HL-60/S4 treated with phorbol 12-myristate 13-acetate at 8.2 ng/mL for 4 days and 3 days (cell line): ENCODE results near the gene BIRC7.

Experiments used
- in situ Hi-C: fragments of 300-500 bp; cut with MboI; formaldehyde crosslinking; loops from 2 replicates; pipeline ENCODE4 v1.15.0; 2022; ENCODE audit warnings: low sequenced_read_pairs

The BIRC7 gene

DNA sequence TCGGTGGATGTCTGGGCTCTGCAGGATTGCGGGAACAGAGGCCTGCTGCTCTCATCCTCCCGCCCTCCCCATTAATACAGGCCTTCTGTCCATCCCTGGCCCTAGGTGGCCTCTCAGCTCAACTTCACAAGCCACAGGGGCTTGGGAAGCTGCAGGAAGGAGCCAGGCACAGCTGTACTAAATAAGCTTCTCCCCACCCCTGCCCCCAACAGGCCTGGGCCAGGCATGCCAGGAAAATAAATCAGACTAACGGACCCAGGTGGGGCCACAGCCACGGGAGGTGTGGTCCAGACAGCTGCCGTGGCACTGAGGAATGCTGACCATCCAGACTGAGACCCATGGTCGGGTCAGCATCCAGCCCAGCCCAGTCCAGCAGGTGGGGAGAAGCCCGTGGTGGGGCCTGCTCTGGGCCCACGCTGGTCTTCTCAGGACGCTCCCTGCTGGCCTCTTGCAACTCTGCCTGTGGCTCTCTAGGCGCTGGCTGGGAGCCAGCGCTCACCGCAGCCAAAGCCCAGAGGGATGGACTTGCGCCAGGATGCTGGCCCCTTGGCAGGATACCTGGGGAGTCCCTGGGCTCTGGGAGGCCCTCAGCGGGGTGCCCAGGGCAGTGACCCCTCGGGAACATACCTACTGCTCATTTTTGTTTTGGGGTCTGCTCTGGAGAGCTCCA, 11.2 kb upstream of the BIRC7 start:
- in situ Hi-C loops = no loop called here

DNA sequence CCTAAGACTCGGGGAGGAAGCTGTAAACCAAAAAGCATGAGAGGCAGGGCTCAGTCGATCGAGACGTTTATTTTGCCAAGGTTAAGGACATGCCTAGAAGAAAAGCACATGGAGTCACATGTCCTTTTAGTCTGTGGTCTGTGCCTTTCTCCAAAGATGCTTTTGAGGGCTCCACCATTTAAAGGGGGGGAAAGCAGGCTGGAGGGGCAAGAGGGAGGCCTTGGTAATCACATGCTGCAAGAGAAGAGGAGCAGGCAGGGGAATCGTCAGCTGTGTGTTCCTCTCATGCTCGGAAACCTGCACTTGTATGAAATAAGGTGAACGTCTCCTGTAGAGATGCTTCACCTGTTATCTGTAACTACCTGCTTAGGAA, 10.6 kb upstream of the BIRC7 start:
- in situ Hi-C loops = no loop called here

DNA sequence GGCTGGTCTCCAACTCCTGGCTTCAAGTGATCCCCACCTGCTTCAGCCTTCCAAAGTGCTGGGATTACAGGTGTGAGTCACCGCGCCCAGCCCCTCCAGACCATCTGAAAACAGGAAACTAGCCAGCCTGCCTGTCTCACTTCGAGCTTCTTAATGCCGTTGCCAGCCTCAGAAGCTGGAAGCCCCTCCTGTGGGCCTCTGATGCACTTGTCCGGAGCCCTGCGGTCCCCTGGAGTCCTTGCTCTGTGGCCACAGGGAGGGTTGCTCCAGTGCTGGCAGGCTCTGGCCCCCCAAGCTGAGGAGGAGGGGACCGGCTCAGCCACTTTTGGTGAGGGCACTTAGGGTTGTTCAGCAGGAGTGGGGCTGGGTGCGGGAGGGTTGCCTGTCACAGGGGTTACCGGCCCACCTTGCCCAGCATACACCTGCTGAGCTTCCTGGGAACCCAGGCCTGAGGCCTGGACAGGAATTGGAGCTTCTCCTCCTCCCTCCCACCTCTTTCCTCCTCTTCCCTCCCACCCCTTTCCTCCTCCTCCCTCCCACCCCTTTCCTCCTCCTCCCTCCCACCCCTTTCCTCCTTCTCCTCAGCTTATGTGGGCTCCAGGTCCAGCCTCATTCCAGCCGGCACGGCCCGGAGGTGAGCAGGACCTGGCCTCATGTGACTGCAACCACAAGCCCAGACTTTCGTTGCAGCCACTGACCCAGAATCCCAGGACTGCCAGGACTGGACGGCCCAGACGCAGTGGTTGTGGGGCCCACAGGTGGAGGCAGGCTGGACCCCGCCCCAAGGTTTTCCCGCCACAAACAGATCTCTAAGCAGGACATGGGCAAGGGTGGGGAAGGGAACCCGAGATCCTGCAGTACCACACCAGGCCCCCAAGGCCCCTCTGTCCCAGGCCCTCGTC, 9.4 kb upstream of the BIRC7 start:
- in situ Hi-C loops = no loop called here

GRCh38 chr20:63227260-63227659, 8.4 kb upstream of the BIRC7 start:
- in situ Hi-C loops = no loop called here

DNA sequence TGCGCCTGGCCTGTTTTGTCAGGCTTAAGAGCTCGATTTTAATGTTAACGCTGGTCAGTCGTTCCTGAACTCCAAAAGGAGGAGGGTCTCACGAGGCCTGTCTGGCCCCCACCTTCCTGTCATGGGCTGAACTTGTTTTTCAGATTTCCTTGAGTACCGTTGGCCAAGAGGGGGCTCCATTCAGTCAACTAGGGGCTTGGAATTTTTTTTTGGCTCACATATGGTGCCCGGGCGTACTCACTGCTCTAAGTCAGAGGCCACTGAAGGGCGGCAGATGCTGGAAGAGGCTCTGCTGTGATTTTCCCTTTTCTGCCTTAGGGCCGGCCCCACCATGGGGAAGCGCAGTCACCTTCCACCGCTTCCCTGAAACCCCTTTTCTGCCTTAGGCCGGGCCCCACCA, 6.9 kb upstream of the BIRC7 start:
- in situ Hi-C loops = no loop called here

- in situ Hi-C loops = no loop called here
Measured at GRCh38 chr20:63230800-63231268, 4.9 kb upstream of the BIRC7 start.

- in situ Hi-C loops = no loop called here
Measured at GRCh38 chr20:63232235-63233060, 3.3 kb upstream of the BIRC7 start.

DNA sequence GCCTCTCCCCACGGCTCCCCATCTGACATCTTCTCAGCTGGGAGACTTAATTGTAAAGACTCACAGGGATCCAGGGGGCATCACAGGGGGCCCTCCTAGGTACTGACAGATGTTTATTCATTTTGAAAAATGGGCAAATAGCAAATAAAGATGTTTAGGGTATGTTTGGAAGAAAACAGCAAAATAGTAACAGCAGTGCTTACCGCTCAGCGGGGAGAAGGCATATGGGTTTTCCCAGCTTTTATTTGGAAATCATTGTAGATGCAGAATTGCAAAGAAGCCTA, 2.7 kb upstream of the BIRC7 start:
- in situ Hi-C loops = no loop called here

DNA sequence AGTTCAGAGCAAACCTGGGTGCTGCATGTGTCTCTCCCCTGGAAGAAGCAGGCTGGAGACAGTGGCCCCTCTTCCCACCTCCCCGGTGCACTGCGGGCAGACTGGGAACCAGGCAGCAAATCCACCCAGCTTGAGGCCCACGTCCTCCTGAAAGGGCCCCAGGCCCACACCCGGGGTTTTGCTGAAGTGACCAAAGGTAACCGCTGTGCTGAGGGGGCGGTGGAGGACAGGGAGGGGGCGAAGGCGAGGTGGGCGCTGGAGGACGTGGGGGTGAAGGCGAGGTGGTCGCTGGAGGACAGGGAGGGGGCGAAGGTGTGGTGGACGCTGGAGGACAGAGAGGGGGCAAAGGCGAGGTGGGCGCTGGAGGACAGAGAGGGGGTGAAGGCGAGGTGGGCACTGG, 1.8 kb upstream of the BIRC7 start:
- in situ Hi-C loops = no loop called here

- in situ Hi-C loops = no loop called here
Measured at GRCh38 chr20:63234693-63235398, 859 bp upstream of the BIRC7 start.

DNA sequence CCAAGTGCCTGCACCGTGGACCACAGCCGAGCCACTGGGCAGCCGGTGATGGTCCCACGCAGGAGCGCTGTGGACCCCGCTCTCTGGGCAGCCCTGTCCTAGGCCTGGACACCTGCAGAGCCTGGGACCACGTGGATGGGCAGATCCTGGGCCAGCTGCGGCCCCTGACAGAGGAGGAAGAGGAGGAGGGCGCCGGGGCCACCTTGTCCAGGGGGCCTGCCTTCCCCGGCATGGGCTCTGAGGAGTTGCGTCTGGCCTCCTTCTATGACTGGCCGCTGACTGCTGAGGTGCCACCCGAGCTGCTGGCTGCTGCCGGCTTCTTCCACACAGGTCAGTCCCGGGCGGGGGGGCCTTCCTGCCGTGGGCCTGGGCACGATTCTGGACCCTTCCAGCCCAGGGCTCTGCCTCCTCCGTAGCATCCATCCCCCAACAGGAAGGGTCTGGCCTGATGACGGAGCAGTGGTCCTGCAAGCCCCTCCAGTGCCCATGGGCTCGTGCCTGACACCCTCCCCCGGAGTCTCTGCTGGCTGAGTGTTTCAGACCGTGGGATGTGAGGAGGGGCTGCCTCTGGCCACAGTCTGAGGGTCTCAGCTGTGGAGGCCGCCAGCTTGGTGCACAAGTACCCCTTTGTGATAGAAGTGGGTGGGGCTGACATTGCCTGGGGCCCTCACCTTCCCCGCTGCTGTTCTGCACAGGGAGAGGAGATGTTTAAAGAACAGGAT, 572 bp downstream of the BIRC7 start:
- in situ Hi-C loops = no loop called here

GRCh38 chr20:63238031-63238430, 2.3 kb downstream of the BIRC7 start:
- in situ Hi-C loops = no loop called here

- in situ Hi-C loops = no loop called here
Measured at GRCh38 chr20:63238514-63239125, 2.9 kb downstream of the BIRC7 start.

- in situ Hi-C loops = no loop called here
Measured at GRCh38 chr20:63239431-63239830, 3.7 kb downstream of the BIRC7 start.

DNA sequence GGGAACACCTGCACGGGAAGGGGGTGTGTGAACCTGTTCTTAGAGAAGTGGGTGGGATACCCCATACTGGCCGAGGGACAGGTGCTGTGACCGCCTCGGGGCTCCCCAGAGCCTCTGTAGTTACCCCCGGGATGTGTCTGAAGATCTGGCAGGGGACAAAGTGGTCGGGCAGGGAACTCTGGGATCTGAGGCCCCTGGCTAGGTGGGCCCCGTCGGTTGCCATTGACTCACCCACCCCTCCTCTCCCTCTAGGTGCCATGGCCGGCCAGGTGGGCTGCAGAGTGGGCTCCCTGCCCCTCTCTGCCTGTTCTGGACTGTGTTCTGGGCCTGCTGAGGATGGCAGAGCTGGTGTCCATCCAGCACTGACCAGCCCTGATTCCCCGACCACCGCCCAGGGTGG, 4.3 kb downstream of the BIRC7 start:
- in situ Hi-C loops = no loop called here

DNA sequence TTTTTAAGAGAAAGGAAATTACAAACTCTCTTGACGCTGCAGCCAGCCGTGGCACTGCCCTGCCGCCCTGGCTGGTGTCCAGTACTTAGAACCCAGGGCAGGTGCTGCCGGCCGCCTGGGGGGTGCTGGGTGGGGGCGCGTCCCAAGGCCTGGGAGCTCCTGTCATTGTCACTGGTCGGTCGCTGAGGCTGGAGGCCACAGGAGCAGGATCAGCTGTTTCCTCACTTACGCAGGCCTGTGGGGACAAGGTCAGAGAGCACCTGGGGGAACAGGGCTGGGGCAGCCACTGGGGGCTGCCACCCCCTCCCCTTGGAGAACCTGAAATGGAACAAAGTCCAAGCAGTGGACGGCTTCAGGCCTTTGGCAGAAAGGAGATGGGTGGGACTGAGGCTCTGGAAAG, 5.6 kb downstream of the BIRC7 start:
- in situ Hi-C loops = no loop called here

GRCh38 chr20:63242736-63243135, 7.0 kb downstream of the BIRC7 start:
- in situ Hi-C loops = no loop called here

DNA sequence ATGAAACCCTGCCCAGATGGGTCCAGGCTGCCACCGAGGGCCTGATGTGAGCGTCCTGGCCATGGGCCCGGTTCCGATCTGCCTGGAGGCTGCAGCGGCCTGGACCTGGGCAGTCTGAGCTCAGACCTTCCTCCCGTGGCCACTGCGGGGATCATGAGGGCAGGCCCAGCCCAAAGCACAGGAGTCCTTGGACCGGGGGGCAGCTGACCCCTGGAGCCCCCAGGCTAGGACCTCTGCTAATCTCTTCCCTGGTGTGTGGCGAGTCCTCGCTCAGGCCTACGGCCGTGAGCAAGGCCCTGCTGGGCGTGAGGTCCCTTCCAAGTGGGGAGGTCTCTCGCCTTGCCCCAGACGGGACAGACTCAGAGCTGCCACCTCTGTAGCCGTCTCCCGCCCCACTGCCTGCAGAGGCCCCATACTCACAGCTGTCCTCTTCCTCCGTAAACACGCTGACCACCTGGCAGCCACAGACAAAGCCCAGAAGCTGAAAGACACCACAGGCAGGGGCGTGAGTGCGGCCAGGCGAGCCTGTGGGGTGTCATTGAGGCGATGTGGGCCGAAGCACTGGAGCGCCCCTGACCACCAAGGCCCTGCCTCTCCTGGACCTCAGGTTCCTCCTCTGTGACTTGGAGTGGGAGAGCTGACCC, 8.0 kb downstream of the BIRC7 start:
- in situ Hi-C loops = no loop called here

DNA sequence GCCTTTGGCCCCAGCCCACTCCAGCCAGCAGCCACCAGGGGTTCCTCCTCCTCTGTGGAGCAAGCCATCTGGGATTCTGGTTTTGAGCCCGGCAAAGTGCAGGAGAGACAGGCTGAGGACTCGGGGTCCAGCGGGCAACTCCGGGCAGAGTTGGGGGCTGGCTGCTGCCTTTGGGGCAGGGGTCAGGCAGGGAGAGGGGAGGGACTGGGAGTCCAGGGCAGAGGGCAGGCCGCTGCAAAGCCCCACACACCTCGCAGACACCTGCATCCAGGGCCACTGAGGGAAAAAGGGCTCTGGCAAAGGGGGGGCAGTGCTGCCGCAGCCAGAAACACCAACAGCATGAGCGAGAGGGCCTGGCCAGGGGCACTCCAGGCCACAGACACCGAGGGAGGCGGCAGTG, 8.8 kb downstream of the BIRC7 start:
- in situ Hi-C loops = no loop called here
